ENCODE measurements around the gene EIF6.

GRCh38 chr20:35319192-35319870 is 34.8 kb upstream of the EIF6 start:
- no peak for TF ChIP-seq CTCF (IDR thresholded peaks at IDR 0.05)
- no peak for TF ChIP-seq POLR2A (IDR thresholded peaks at IDR 0.05)
